GM18507 (cell line): ENCODE data around the gene UBE2G2.

Experiments used
- DNase-seq: peaks from one replicate; pipeline ENCODE4 v3.0.0; 2011; ENCODE audit warnings: low read depth; ENCODE audit not compliant: insufficient read length; ENCODE audit errors: extremely low spot score
- FAIRE-seq: peaks from 2 replicates; lab custom pipeline; 2011; peaks lifted over from hg19 to GRCh38; lab: Jason Lieb, UNC

UBE2G2 gene

DNA sequence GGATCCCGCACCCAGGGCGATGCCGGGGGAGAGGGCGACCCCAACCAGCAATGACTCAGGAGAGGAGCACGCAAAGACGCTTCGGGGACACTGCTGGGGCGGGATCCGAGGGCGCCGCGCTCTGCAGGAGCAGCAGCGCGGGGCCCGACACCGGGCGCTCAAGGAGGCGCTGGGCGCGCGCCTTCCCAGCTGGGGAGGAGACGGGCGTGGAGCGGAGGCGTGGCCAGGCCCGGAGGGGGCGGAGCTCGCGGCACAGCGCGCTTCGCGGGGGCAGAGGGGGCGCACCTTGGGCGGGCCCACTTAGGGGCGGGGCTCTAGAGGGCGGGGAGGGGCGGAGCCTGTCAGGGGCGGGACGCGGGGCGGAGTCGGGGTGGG is 15.9 kb upstream of the UBE2G2 start:
- FAIRE-seq (peak; percentile 89), DNase-seq (peak; percentile 94)

DNA sequence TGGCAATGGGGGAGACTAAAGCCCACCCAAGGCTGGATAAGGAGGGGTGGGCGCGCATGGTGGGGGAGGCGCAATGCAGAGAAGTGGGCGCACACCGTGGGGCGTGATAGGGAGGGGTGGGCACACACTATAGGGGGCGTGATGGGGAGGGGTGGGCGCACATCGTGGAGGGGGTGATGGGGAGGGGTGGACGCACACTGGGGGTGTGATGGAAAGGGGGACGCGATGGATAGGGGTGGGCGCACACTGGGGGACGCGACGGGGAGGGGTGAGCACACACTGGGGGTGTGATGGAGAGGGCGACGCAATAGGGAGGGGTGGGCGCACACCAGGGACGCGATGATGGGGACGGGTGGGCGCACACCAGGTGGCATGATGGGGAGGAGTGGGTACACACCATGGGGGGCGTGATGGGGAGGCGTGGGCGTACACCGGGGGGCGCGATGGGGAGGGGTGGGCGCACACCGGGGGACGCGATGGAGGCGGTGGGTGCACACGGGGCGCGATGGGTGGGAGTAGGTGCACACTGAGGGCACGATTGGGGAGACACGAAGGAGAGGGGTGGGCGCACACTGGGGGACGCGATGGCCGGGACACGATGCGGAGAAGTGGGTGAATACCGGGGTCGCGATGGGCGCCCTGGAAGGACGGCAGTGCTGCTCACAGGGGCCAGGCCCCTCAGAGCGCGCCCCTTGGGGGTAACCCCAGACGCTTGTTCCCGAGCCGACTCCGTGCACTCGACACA is 15.3 kb upstream of the UBE2G2 start:
- no peak for DNase-seq
- no peak for FAIRE-seq

DNA sequence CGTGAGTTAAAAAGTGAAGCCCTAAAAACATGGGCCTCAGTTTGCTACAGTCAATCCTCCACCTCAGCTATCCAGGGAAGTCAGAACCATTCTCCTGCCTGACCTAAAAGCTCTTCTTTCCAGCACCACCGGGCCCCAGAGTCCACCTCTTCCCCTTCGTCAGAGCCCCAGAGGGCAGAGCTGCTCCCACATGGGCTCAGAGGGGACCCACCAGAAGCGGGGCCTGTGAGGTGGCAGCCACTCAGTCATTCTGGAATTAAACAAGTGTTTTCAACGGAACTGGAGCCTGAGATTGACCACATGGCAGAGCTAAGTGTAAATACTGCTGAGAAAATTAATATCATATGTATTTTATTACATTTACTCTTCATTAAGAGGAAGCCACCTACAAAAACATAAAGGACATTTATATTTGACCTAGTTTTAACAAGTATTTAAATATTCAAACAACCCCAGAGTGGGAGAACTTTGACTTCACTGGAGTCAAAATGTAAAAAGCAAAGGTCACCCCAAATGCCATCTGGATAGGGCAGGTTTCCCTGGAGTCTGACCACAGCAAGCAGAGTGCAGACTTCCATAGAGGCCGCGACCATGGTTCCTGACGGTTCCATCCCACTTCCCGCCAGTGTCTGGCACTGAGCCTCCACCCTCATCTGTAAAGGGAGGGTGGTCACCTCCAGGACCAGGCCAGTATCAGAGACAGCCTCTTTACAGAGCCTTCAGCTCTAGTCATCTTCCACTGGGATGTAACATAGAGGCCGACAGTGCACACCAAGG is 14.4 kb upstream of the UBE2G2 start:
- no peak for DNase-seq
- no peak for FAIRE-seq

DNA sequence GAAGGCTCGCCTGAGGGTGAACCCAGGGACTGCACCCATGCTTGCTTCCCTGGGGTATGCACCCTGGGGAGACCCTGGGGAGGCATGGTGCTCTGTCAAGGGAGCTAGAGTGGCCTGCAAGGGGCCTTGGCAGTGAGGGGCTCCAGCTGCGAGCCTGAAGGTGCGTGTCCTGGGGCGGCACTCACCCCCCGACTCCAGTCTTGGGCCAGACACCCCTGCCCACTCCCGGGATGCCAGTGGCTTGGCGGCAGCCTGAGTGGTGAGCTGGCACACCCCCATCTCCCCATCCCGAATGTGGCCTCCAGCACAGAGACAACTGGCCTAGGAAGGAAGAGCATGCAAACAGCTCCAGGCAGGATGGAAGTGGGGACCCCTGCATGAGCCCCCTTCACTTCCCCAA is 13.6 kb upstream of the UBE2G2 start:
- DNase-seq (no peak), FAIRE-seq (no peak)

DNA sequence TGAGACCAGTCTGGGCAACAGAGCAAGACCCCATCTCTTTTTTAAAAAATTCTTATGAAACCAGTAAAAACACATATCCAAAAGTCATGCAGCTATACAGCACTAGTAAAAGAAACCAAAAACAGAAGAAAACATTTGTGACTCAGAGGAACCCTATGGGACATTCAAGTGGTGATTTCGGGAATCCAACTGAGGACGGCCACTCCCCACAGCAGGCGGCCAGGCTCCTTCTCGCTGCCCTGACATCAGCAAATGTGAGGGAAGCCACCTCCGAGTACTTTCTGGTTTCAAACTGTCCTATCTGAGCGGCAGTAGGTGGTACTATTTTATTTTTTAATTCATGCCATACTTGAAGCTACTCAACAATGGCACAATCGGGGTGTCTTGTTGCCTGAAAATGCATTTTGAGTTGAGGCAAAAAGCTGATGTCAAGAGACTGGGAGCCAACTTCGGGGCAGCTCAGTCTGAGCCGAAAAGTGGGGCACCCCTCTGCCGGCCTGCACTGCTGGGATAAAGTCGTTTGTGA is 12.9 kb upstream of the UBE2G2 start:
- no peak for FAIRE-seq
- no peak for DNase-seq

DNA sequence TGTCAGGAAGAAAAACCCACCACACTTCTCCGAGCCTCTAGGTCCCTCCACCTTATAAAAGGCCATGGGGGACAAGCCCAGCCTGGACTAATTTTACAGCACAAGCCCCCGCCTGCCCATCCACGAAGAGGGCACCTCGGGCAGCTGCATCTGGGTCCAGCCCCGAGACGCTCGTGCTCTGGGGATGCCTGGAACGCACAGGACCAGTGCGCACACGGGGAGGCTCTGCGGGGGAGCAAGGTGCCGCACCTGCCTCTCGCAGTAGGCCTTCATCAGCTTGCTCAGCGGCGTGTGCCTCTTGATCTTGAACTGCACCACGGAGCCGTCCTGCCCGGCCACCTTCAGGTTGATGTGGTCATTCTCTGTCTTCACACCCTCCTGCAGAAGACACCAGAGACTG is 12.1 kb upstream of the UBE2G2 start:
- DNase-seq (no peak), FAIRE-seq (no peak)

DNA sequence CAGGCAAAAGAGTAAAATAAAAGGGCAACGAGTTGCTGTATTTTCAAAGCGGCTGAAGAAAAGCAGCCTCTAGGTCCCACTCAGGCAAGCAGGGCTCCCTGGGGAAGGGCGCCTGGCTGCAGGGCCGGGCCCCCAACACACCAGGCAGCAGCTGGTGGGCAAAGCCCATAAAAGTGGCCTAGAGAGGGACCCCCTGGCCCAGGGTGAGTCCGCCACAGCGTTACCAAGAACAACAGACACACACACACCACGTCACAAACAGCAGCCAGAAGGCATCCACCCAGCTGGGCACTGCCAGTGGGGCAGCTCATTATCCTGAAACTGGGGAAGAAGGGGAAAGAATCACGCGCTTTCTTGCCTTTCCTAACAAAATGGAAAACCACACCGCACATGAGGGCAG is 11.5 kb upstream of the UBE2G2 start:
- FAIRE-seq = no peak
- DNase-seq = no peak

DNA sequence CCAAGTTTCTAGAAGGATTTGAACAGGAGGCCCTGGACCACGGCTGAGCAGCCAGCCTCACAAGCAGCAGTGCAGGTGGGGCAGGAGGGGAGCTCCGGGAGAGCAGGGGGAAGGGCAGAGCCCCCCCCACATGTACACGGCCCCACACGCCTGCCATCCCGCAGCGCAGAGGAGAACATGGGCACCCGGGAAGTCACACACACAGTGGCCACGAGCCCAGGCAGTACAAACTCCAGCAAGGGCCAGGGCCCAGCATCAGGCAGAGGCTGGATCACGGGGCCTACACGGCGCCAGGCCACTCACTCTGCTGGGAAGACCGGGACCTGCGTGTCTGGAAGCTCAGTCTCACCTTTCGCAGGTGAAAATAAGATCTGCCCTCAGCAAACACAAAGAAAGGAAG is 11.0 kb upstream of the UBE2G2 start:
- DNase-seq (no peak), FAIRE-seq (no peak)

DNA sequence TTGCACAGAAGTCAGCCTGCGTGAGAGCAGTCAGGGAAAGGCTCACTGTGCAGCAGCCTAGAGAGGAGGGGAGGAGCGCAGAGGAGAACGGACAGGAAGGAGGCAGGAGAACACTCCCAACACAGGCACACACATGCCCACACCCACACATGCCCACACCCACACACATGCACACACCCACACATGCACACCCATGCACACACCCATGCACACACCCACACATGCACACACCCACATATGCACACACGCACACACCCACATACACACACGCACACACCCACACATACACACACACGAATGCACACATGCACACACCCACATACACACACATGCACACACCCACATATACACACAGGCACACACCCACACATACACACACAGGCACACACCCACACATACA is 9.2 kb upstream of the UBE2G2 start:
- DNase-seq (no peak), FAIRE-seq (no peak)

DNA sequence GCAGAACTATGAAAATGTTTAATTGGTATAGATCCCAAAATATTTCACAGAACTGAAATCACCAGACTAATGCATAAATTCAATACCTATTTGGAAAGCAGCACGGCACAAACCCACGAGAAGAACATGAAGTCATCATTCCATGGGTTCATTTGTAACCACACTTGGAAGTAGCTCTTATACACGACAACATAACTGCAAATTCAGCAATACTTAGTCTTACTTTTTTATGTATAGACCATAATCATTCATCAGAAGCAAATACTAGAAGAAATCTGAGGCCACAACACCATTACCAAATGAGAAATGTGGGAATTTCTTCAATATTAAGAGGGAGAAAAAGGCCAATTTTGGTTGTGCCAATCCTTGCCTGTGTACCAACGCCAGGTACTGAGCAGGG is 4.2 kb upstream of the UBE2G2 start:
- DNase-seq (no peak), FAIRE-seq (no peak)

DNA sequence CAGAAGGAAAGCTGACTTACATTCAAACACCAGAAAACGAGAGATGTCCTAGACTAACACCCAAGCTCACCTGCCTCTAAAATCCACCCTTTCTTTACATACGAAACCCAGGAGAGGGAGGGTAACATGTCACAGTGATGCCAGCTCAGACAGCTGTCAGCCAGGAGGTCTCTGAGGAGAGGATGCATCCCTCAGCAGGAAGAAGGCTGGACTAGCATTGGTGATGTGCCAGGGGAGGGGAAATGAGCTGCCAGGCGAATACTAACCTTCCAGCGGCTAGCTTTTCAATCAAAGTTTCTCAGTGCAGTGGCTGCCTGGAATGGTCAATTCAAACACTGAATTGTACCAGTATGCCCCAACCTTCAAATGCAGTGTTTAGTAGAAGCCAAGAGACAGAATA is 3.6 kb upstream of the UBE2G2 start:
- FAIRE-seq (no peak), DNase-seq (no peak)

DNA sequence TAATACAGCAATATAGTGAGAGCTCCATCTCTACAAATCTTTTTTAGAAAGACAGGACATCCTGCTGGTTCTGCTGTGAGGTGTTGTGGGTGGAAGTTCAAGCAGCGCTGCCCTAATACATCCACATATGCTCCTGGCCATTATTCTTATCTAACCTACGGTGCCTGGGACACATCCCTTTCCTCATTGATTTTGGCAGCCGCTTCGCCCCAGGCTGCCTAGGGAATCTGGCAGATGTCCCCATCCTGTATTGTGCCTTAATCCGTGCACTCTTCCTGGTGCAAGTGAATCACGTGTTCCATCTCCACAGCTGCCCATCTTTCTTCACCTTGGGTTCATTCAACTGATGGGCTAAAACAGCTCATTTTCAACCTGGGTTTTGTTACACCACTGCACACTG is 3.1 kb upstream of the UBE2G2 start:
- DNase-seq (no peak), FAIRE-seq (no peak)

DNA sequence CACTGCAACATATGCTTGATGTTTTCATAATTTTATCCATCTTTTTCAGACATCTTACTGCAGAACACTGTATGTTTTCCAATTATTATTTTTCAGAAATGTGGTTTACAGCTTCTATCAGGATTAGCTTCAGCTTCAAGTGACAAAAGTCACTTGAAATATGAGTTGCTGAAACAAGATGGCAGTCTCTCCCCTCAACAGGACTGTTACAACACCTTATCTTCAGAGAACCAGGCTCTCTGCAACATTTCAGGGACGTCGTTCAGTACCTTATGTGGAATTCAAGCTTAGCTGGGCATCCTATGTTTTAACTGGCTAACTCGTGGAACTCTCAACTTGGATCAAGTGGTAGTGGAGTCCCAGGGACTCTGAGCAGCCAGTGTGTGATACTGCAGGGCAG is 2.0 kb upstream of the UBE2G2 start:
- FAIRE-seq (no peak), DNase-seq (no peak)

DNA sequence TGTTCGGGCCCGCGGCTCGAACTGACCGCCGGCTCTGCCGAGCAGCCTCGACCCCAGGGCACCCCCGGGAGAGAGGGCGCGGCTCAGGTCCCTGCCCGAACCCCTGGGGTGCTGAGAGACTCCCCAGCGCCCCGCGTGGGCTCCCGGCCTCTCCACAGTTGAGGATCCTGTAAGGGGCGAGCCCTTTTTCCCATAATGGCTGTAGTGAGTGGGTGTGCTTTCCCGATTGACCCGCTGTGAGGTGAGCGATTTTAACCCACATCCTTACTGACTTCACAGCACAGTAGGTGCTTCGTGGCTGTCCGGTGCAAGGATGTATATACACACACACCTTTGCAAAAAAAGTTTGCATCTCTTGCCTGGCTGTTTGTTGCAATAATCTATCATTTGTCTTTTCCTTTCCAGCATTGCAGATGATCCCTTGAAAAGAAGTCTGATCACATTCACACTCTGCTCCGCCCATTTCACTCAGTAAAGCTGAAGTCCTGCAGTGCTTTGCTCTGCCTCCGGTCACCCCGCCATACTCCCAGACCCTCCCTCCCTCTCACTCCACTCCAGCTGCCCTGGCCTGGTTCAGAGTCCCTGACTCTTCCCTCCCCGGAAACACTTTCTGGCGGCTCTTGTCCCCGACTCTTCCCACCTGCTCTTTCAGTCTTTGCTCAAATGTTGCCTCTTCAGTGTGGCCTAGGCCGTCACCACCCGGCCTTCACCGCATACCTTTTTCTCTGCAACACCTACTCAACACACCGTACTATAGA is 955 bp upstream of the UBE2G2 start:
- no peak for FAIRE-seq
- DNase-seq = no peak

DNA sequence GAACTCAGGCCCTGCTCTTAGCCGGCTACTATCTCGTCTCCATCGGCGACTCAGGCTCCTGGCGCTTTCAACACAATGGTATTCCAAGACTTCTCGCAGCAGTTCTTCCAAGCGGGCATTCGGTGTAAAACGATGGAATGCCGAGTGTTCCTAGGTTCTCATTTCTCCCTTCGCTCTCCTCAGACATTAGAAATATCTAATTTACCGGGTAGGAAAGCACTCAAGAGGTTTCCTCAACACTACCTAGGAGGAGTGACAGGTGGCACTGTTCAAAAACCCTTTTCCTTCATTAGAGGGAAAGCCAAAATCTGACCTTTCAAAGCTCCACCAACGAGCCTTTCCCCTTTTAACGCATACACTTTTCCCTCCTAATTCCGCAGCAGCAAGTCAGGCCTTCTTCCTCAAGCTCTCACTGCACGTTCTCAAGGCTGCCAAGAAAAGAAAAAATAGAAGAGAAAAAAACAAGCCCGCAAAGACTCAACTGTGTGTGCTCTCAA is 601 bp downstream of the UBE2G2 start:
- DNase-seq (peak; percentile 49), FAIRE-seq (peak; percentile 61)

DNA sequence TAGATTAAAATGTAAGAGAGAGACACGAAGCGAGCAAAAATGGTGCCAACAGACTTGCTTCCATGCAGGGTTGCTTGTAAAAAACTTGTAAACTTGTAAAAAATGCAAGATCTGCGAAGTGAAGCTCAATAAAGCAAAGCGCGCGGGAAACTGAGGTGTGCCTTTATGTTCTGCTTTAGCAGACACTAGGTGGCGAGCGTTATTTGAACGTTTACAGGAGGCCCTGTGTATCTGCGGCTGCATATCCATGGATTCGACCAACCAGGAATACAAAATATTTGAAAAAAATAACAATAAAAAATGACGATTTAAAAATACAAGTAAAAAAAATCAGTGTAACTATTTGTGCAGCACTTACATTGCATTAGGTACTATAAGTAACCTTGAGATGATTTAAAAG is 1.5 kb downstream of the UBE2G2 start:
- no peak for FAIRE-seq
- DNase-seq = no peak

DNA sequence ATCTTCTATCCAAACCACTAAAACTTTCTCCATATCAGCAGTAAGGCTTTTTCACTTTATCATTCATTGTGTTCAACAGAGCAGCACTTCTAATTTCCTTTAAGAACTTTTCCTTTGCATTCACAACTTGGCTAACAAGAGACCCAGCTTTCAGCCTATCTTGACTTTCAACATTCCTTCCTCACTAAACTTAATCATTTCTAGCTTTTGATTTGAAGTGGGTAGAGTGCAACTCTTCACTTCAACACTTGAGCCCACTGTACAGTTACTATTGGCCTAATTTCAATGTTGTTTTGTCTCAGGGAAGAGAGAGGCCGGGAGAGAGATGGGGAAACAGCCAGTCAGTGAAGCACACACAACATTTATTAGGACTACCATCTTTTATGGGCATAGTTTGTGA is 2.0 kb downstream of the UBE2G2 start:
- FAIRE-seq = no peak

DNA sequence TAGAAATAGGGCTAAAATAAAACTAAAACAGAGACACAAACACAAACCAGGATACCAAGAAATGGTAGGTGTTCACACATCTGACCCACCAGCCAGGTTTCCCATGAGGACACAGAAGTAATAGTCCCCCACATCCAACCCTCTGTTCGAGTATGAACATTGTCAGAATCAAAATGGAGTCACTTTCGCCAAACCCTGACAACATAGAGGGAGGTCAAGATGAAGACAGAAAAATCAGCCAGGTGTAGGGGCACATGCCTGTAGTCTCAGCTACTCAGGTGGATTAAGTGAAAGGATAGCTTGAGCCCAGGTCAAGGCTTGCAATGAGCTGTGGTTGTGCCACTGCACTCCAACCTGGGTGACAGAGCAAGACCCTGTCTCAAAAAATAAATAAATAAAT is 3.8 kb downstream of the UBE2G2 start:
- DNase-seq (no peak), FAIRE-seq (no peak)

More for the DNA sequence above, 2.0 kb downstream of the UBE2G2 start:
- no peak for DNase-seq

DNA sequence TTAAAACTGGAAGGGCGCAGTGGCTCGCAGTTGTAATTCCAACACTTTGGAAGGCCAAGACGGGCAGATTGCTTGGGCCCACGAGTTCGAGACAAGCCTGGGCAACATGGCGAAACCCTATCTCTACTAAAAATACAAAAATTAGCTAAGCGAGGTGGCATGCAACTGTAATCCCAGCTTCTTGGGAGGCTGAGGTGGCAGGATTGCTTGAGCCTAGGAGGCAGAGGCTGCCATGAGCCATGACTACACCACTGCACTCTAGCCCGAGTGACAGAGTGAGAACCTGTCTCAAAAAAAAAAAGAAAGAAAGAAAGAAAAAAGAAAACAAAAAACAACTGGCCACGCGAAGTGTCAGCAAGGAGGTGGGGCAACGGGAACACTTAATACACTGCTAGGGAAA is 6.3 kb downstream of the UBE2G2 start:
- DNase-seq = no peak
- FAIRE-seq = no peak
